Measurements from ENCODE around the gene BCAS3.

BCAS3 gene

DNA sequence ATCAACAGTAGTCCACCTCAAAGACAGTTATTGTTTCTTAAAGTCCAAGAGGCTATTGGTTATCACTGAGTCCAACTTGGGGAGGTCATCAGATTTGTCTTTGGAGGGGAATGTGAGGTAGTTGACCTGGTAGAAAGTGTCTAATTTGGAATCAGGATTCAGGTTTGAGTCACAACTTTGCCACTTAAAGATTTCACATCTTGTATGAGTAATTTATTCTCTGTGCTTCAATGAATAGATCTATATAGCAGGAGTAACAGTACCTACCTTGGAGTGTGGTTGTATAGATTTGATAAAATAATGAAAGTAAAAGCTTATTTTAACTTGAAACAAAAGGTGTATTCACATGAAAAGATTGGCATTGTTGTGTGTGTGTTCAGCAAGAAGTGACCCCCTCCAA is 602.7 kb downstream of the BCAS3 start:
- DNase-seq = no peak

DNA sequence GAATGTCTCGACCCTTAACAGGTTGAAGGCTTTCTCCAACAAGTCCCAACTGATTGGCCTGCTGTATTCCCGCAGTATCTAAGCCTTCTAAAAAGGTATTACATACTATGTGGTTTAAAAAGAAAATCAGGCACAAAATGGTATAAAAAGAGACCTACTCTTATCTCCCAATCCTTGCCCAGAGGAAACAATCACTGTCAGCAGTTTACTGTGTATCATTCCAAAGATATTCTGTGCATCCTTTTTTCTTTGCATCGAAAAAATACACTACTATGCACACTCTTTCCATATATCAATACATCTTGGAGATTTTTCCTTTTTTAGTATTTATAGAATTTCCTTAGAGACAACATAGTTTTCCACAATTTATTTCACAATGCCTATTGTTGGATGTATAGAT is 603.2 kb downstream of the BCAS3 start:
- no peak for DNase-seq

DNA sequence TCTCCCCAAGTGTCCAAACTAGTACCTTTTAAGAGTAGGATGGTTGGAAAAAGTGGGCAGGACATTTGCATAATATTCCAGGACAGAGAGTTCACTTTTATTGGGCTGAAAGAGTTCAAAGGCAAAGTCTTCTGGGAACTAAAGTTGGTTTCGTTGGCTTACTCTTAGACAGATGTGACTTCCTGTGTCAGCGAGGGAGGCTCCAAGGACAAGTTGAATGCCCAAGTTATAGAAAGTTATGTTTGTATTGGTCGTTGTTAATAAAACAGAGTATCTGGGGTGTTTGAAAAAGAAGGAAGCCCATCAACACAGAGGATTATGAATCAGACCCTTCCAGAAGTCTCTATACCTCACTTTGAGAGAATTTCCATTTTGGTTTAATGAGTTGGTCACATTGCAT is 604.7 kb downstream of the BCAS3 start:
- DNase-seq = no peak

DNA sequence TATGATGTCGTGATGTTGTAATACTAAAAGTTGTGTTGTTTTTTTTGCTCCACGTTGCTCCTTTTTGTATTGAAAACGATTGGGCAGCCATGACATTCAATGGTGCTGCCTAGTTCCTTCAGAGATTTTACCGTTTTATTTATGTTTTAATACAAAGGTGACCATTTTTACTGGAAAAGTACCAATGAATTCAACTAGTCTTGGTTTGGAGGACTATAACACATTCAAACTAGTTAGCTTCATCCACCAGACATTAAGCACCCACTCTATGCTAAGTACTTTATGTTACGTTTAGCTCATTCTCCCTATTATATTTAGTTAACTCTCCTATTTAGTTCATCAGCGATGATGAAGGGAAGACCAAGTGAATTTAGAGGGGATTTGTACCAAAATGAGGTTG is 605.4 kb downstream of the BCAS3 start:
- no peak for DNase-seq

DNA sequence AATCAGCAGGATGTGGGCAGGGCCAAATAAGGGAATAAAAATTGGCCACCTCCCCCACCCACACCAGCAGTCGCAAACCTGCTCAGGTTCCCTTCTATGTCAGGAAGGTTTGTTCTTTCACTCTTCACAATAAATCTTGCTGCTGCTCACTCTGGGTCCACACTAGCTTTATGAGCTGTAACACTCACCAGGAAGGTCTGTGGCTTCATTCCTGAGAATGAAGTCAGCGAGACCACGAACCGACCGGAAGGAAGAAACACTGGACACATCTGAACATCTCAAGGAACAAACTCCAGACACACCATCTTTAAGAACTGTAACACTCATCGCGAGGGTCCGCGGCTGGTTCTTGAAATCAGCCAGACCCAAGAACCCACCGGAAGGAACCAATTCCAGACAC is 606.5 kb downstream of the BCAS3 start:
- DNase-seq = no peak

DNA sequence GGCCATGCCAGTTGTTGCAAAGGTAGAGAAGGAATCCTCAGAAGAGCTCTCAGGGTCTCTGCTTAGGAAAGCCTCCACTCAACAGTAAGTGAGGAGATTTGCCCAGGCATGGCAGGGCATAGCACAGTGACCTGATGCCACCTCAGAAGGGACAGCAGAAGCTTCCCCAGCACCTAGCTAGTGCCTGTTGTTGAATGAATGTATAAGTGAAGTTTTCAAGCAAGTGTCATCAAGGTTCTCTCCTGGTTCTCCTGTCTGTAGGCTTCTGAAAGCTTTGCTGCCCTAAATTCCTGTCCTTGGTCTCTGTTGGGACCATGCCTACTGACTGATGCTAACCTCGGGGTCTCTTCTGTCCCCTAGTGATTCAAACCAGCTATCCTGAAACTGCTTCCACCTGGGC is 607.1 kb downstream of the BCAS3 start:
- no peak for DNase-seq

DNA sequence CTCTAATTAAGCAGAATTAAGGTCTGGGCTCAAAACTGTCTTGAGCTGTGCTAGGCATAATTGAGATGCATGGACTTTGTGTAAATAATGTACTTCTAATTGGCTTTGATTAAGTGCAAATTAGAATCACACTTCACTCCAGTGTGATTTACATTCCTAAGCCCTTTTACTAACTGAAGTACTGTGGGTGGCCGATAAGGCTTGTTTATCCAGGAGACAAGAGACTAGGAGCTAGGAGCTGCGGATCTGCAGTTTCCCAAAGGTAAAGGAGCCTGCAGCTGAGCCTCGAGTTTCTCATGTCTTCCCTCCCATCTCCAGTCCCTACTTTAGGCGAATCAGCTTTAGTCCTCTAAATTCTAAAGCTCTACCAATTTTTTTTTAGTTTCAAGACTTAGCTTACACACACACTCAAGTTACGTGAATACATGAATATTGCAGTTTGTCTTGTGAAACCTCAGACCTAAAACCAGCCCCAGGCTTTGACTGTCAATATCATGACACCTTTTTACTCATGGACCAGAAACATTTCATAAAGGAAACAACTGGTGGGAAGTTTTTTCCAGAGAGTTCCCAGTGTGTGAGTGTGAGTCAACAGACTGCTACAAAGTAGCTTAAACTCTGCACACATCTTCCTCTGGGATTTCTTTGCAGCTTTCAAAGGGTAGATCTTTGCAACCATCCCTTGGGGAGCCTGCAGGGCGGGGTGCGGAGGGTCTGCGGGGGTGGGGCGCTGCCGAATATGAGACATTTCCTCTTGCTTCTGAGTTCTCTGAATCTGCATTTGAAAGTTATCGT is 608.1 kb downstream of the BCAS3 start:
- DNase-seq = no peak

DNA sequence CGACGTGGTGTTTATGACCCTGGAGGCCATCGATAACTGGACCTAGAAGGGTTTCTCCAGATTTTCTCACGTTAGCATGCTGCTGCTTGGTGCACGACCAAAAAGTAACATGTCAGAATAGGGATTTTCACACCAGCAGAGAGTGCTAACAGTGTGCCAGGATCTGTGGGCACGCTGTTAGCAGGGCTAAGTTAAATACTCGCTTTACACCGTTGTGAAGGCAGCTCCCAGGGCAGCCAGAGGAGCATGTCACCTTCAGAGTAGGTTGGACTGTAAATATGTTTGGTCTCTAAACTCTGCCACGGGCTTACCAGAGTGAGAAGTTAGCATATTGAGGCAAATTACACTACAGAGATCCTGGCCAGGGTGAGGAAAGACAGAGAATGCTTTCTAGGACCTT is 608.8 kb downstream of the BCAS3 start:
- DNase-seq = no peak

DNA sequence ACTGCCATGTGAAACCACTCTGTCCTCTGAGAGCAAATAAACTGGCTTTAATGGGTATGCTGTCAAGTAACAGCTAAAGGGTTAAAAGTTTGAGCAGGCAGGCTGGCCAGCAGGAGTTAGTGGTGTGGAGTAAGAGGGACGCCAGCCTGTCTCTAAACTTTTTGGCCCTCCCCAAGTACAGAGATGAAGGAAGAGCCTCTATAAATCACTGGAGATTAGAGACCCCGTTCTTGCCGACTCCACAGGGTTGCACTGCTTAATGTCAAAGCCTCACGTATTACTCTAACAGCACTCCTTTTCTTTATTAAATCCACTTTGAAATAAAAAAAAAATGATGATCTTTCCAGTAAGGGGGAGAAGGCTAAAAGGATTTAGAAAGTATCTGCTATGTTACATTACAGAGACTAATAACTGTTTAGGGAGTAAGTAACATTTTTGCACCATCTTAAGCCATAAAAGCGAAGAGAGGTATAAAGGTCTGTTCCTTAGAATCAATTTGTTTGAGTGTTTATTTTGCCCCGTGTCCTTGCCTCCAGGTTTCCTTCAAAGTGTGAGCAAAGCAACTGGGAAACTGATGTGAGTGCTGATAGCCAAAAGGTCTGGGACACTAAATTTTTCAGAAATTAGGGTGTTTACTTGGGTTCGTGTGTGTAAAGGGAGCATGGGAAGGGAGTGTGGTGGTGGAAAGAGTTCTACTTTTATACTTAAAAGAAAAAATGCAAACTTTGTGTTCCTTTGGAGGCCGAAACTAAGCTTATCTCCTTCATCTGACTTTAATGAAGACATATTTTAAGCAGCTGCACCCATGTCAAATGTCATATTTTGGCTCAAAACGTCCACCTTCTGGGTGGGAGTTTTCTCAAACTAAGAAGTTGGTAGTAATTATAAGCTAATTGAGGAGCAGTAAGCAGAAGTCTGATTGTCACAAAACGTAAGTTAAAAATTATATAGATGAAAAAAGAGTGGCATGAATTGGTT is 612.0 kb downstream of the BCAS3 start:
- DNase-seq = no peak

DNA sequence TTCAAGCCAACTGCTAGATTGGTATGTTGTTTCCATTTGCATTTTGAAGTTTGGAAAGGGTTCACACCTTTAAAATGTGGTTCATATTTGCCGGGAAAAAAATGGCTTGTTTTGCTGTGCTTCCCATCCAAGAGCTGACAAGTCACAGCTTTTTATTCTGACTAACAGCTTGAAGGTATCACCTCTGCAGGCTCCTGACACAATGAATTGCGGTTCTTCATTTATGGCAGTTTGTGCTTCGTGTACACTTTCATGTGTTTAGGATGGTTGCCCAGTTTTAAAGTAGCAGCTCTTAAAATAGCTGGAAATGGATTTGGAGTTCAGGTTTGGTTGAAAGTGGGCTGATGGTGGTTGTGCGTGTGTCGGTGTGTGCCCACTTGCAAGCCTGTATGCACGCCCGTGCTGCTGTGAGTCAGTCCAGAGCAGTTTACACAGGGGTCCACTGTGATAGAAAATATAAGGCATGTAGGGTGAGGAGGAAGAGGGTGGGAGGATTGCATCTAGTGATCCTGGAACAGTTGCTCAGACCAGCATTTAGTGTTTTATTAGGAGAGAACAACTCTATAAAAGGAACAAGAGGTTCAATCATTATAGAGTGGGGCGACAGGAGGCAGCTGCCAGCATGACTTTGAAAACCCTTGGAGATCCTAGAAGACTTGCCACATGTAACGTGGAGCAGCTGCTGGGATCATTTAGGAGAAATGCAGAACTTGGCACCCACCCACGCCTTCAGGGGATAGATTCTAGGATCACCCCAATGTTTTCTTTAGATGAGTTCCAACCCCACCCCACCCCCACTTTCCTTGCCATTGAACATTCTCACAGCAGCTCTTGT is 614.0 kb downstream of the BCAS3 start:
- DNase-seq = no peak

DNA sequence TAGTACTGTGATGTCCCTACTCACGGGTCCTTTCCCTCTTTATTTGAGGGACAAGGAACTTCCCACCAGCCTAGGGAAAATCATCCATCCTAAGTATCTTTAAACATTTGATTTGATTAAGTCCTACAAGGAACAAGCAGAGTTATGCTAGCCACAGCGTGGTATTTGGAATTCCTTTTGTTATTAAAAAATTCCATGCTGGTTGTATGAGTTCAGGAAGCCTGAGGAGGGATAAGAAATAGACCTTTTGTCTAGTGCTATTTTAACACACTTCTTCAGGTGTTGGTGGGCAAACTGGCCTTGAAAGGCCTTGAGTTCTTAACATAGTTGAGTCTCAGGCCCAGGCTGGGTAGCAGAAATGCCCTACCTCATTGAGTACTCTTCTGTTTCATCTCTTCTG is 616.6 kb downstream of the BCAS3 start:
- DNase-seq = no peak

DNA sequence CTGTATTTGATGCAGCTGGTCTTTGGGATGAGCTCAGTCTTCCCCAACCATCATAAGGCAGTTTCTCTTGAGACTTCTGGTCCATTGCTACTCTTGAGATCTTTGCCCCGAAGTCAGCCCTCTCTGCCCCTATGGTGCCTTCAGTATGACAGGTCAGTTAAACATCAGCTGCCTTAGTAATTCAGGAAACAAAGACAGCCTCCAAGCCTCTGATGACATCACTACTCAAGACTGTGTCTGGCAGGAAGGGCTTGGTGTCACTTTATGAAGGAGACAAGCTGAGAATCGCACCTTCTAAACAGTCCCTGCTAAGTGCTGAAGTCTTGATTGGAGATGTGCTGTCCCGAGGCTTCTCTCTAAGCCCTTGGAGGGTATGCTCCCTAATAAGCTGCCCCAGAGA is 617.1 kb downstream of the BCAS3 start:
- DNase-seq = no peak

DNA sequence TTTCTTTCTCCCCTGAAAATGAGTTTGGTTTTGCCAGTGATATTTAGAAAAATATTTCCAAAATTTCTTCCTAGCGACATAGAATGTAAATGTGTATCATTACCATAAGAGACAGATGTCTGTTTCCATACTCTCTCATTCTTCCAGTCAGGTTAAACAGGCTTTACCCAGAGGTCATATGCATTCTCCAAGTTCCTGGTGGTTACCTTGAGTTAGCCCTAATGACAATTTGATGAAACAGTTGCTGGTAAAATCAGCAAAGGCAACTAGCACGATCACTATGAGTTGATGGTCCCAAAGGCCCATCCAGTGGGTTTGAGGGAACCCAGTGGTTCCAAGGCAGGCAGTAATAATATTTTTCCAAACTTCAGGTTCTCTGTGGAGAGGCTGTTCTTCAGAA is 618.4 kb downstream of the BCAS3 start:
- DNase-seq = no peak

DNA sequence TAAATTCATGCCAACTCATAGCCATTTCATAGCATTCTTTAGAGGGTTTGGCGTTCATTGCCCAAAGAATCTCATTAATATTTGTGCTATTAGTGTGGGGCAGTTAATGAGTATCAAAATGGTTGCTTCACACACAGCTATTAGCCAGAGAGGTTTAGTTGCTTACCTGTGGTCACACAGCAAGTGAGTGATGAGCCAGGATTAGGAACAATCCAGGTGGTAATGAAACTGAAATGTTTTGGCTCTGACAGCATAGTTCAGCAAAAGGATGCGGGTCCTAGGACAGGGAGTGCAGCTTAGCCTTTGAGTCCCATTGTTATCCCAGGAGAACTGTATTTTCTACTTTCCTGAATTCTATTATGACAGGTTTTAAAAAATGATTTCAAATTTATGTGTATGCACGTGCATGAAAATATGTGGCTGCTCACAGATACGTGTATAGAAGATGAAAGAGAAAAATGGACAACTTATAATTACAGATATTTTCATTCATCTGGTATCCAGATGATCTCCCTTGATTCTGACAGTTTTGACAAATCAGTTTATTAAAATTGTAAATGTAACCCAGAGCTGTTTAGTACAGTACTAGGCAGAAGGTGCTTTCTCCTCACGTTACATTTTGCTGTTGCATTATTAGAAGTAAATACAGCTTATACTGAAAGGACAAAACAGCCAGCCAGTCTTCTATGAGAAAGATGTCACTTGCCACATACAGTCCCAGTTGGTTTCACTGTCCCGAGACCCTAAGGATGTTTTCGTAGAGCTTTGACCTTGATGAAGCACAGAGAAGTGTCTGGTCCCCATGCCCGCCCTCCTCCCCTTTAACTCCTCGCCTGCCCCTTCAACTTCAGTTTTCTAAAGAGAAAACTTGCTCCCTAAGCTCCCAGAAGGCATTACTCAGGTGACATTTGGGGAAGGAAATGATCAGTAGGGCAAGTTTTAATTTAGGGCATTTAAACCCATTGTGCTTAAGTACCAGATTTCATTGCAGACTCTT is 622.2 kb downstream of the BCAS3 start:
- no peak for DNase-seq

DNA sequence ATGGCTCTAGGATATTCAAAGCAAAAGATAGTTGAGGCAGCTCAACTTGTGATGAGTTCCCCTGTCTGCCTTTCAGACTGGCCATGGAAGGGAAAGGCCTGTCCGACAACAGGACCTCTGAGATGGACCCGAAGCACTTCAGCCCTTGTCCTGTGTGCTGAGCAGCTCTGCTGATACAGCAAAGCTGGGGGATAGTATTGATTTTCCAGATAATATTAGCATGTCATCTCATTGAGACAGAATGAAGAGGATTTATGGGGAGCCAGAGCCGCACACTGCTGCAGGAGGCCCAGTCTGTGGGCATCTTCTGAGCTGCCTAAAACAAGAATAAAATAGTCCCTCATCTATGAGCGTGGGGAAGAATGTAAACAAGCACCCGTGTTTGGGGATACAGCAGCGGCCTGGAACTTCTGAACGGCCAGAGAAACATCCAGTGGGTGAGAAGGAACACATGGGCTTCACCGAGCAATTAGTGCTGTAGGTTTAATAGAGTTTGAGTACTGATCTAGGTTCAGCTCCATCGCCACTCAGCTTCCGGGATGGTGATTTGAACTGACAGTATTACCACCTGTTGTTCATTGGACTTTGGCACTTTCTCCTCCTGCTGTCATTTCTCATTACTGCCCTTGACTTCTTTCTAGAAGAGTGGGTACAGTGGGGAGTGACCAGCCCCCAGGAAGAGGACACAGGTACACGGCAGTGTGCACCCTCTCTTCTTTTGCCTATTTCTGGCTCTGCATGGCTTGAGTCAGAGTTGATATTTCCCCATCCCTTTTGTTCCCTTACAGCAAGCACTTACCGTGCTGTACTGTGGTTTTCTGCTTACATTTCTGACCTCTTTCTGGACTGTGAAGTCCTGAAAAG is 625.5 kb downstream of the BCAS3 start:
- no peak for DNase-seq

DNA sequence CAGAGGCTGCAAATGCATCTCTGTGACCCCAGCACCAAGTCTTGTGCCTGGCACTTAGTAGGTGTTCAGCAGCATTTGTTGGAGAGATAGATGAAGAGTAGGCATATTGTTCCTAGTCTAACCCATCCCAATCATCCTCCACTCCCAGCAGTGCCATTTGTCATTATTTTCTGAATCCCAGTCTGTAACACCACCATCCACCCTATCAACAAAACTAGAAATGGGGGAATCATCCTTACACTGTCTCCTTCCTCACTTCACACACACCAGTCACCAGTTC is 626.1 kb downstream of the BCAS3 start:
- DNase-seq = no peak

DNA sequence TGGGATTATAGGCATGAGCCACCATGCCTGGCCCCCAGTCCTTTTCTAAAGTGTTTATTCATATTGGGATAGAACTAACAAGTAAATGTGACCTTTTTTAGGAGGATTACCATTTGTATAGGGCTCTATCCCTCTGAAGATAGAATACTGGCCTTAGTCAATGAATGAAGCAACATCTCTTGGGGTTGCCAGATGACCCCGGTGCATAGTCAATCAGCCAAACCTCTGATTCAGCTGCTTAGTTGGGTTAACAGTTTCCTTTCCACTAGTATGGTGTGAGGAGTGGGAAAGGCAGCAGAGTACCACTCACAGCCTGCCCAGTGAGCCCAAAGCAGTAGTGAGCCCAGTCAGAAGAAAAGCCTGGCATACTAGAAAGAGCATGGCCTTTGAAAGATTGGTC is 627.4 kb downstream of the BCAS3 start:
- DNase-seq = no peak

DNA sequence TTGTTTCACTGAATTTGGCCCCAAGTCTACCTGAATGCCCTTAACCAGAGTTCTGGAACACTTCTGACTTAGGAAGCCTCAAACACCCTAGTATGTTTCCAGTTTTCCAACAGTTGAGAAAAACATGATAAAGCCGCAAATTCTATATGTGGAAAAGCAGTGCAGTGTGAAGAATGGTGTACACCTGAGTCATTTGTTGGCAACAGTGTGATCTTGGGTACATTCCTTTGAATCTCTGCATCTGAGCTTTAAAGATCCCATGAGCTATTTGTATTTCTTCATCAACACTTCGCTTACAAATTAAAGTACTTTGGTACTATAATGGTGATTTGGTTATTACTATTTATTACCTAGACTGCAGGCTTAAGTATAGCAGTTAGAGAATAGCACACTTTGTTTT is 628.4 kb downstream of the BCAS3 start:
- DNase-seq = no peak

DNA sequence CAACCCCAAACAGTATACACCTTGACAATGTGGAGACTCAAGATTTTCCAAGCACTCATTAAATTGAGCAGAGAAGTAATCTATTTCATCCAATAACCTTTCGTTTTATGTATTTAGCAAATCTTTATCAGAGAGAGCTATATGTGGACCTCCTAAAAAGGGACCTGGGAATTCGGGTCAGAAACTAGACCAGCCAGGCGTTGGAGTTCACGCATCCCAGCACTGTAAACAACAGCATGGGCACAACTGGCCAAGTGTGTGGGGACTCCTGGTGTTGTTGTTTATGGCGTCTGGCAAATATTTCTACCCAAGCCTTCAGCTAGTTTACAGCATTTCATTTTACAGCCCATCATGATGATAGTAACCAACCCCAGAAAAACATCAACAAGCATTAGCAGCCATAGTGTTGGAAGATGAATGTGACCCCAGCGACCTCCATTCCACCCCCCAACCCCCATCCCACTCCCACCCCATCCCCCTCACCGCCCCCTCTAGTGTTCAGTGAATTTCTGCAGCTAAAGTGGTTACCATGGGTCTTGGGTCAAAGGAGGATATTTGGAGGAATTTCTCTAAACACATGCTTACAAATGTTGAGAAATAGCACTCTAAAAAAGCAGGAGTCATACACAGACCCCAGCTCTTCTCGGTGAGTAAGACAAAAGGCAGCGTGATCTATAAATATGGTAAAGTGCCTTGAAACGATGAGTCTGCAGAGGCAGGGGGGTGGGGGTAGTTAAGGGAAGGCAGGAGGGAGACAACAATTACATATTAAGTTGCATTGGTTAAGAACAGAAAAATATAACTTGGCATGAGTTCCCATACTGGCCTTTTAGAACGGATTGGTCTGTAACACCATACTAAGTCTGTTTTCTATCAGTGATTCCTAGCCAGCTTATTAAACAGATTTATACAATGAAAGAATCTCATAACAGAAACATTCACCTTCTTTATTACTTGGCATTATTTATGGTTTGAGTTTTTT is 630.5 kb downstream of the BCAS3 start:
- DNase-seq = no peak

Data from activated CD4-positive, alpha-beta T cell treated with anti-CD3 and anti-CD28 coated beads for 1 hour (primary cell).